GM21526 (cell line): ENCODE data around the gene AGBL3.
"Not testable (repeated sequence)": the region's sequence is repeated elsewhere in the genome, so short reads cannot be mapped to it uniquely, and the experiment has no call there.

Experiments used
- ATAC-seq: cut with Tn5 transposase; IDR thresholded peaks from one replicate; pipeline ENCODE4 v1.9.1; 2021; ENCODE audit warnings: moderate library complexity; ENCODE audit not compliant: unreplicated experiment, low FRiP score

AGBL3 gene

GRCh38 chr7:135074096-135074495 is 87.8 kb downstream of the AGBL3 start:
- ATAC-seq = no peak

- no peak for ATAC-seq
Measured at GRCh38 chr7:135074531-135074930, 88.2 kb downstream of the AGBL3 start.

GRCh38 chr7:135075716-135076115 is 89.4 kb downstream of the AGBL3 start:
- no peak for ATAC-seq

- ATAC-seq = no peak
Measured at GRCh38 chr7:135076882-135077281, 90.6 kb downstream of the AGBL3 start.

GRCh38 chr7:135077642-135078041 is 91.3 kb downstream of the AGBL3 start:
- ATAC-seq = no peak

GRCh38 chr7:135078051-135078450 is 91.7 kb downstream of the AGBL3 start:
- ATAC-seq = no peak

DNA sequence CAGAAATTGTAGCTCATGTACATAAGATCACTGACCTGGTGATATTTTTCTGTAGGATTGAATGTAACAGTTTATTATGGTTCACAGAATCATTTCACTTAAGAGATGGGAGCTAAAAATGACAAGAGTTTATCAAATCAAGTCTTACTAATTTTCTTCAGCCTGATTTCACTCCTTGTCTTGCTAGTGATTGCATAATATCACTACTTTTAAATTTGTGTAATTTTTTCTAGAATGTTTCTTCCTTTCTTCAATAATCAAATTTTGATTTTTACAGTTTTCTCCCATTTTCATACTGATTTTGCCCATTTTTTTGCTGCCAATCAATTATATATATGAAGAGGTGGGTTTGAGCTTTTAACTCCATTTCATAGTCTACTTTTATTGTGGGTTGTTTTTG is 92.8 kb downstream of the AGBL3 start:
- ATAC-seq = no peak

DNA sequence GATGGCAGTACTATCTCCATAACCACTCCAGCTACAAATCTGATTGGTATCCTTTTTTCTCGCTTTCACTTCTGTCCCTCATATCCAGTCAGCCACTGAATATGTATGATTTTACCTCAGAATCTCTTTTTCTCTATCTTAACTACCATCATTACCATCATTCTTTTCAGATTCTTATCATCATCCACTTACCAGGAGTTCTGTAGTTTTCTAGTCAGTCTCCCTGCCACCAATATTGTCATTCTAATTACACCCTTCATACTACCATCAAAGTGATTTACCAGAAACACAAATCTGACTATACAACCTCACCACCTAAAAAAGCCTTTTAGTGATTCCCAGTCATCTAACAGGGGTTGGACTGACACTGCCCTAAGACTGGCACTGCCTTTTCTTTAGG is 96.7 kb downstream of the AGBL3 start:
- no peak for ATAC-seq

- no peak for ATAC-seq
Measured at GRCh38 chr7:135088566-135088965, 102.3 kb downstream of the AGBL3 start.

GRCh38 chr7:135091717-135092116 is 105.4 kb downstream of the AGBL3 start:
- no peak for ATAC-seq

DNA sequence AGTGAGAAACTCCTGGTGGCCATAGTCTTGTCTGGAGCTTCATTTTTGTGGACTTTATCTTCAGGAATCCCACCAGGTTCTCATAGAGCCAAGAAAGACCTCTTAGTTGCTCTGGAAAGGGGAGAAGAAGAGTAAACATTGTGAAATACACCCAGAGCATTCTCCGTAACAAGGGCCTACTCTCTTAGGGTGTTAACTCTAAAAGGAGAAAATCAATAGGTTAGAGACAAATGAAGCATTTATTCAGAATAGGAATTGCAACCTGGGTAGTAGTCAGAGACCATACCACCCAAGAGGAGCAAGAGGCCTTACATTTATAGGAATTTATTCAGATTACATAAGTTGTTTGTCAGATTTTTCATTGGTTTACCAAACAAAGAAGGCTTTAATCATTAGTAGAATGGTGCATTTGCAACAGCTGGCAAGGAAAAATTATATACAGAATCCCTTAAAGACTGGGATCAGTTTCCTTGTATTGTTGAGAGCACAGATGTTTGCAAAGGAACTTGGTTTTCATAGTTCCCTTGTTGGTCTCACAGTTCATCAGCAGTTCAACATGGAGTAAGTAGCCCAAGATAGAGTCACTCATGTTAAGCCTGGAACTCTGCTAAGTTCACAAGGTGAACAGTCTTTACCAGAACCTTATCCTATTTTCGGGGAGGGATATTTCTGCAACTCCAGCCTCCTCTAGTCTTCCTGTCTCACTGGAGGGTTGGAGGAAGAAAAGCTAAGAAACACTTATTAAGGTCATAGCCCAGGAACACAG is 108.3 kb downstream of the AGBL3 start:
- ATAC-seq = no peak

DNA sequence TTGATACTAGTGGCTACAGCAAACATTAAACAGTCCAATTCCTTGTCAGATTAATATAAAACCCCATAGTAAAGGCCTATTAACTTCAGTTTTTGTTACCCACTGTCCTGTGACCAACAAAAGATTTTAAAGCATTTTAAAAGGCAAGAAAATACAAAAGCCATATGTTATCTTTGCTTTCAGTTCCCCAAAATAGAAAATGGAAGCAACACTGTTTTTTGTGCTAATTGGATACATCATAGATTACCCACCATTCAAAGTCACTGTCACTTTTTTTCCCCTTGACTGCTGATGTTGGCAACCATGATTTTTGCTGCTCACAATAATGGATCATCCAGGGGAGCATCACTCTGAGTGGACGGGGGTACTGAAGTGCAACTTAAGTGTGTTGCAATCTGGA is 109.1 kb downstream of the AGBL3 start:
- no peak for ATAC-seq

DNA sequence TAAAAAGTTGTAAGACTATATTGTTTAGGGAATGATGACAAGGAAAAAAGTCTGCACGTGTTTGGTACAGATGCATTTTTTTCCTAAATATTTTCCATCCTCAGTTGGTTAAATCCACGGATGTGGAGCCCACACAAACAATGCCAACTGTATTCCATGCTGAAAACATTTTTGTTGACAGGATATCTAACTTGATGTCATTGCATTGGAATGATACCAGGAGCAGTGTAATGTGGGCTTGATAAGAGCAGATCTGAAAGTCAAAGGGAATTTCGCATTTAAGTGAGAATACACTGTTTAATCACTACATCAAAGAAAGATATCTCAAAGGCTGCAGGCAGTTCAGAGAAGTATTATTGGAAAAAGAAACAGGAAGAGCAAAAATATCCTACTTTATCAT is 112.1 kb downstream of the AGBL3 start:
- no peak for ATAC-seq

DNA sequence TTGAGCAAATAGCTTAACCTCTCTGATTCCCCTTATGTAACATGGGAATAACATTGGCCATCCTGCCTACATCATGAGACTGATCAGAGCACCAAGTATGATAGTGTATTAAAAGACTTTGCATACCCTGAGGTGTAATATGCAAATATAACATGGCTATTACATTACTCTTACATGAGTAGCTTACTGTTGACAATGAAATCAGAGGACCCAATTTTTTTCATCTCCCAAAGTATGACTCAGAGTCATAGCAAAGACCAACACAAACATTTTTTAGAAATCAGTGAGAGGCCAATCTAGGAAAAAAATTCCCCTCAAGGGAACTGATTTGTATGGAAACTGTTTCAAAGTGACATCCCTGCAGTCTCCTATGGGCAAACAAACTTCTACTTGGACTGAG is 114.5 kb downstream of the AGBL3 start:
- no peak for ATAC-seq

DNA sequence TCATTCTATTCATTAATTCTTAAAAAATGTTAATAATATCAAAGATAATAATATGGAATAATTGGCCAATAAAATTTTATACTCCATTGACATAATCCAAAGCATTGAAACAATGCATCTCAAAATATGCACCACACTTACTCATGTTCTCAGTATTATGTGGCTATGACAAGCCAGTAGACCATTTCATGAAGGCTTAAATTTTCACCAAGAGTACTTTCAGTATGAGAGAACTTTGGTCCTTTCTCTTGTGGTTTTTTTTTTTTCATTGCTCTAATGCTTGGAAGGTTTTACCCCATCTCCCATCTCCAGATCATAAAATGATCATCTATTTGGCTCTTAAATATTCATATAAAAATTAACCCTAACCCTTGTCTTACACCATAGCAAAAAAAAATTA is 116.1 kb downstream of the AGBL3 start:
- ATAC-seq = peak; percentile 63

DNA sequence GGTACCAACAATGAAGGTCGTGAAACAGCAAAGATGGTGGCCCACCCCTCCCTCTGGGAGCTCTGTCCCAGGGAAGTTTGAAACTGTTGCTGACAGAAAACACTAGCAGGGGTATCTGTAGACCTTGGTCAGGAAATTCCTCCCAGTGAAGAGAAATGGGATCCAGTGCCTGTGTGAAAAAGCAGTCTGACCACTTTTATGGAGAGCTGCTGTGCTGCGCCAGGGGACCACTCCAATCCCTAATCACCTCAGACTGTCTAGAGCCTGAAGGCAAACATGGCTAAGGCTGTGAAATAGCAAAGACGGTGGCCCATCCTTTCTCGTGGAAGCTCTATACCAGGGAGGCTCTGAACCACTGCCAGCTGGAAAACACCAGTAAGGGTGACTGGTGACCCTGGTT is 123.3 kb downstream of the AGBL3 start:
- no peak for ATAC-seq

DNA sequence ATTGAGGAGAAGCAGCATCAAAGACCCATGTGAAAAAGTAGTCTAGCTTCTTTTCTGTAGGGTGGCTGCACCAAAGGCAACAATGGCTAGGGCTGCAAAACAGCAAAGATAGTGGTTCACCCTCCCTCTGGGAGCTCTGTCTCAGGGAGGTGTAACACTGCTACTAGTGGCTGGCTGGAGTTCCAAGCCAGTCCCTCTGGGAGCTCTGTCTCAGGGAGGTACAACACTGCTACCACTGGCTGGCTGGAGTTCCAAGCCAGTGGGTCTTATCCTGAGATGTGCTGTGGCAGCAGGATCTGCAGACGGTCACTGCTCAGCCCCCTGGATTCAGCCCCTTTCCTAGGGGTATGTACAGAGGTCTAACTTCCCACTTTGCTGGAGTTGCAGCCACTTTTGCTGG is 123.7 kb downstream of the AGBL3 start:
- ATAC-seq = no peak

- ATAC-seq = no peak
Measured at GRCh38 chr7:135111379-135111778, 125.1 kb downstream of the AGBL3 start.

DNA sequence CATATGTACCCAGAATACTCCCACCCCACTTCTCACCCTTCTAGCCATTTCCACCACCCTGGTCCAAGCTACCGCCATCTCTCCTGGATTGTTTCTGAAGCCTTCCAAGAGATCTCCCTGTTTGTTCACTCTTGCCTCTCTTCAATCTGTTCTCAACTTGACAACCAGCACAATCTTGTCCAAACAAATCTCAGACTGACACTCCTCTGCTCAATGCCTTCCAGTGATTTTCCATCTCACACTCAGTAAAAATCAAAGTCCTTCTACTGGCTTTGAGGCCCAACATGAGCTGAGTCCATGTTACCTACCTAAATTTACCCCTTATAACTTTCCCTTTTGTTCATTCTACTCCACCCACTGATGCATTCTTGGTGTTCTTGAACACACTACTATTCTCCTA is 128.3 kb downstream of the AGBL3 start:
- no peak for ATAC-seq

GRCh38 chr7:135117096-135117495 is 130.8 kb downstream of the AGBL3 start:
- no peak for ATAC-seq

DNA sequence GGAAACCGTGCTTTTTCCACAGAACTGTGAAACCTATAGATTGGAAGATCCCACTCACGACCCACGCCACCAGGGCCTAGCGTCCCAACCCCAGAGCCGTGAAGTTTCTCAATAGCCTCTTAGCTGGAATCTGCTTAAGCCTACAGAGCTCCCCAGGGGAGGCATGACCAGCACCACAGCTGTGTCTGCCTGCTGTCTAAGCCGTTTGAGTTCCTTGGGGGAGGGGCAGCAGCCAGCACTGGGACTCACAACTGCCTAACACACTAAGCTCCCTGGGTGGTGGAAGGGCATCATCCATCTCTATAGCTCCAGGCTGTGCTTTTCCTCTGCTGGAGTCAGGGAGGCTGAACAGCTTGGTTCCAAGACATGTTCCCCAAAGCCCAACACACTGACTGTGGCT is 135.6 kb downstream of the AGBL3 start:
- no peak for ATAC-seq

GRCh38 chr7:135124631-135125030 is 138.3 kb downstream of the AGBL3 start:
- not testable (repeated sequence) for ATAC-seq

- ATAC-seq = no peak
Measured at GRCh38 chr7:135128931-135129330, 142.6 kb downstream of the AGBL3 start.
